T-cell (primary cell): ENCODE measurements around the gene ABCC9. TPM values are rescaled to one million over a fixed set of nuclear protein-coding genes. Genes with fewer than 3 reads are reported as not detected.
"Not testable (repeated sequence)": the region's sequence is repeated elsewhere in the genome, so short reads cannot be mapped to it uniquely, and the experiment has no call there.

Experiments used
- ATAC-seq, 4 experiments: fragments of 200-7000 bp in 3 of 4; fragments of 150-1000 bp in 1 of 4; cut with Tn5 transposase; replicated peaks in 1 of 4; 1 replicate in 3 of 4; 2 replicates in 1 of 4; pipeline ENCODE4 v1.10.0; 2021; ENCODE audit warnings: moderate library complexity in 3 of 4, mild to moderate bottlenecking in 2 of 4, moderate number of reproducible peaks in 1 of 4
- CTCF ChIA-PET, 2 donors: fragments of 300-600 bp; sonication (Branson Sonifier 250); formaldehyde crosslinking; loops; one replicate each; lab custom pipeline; 2022; ENCODE audit warnings: antibody characterized with exemption in 2 of 2; lab: Charles Lee
- POLR2A ChIA-PET, 2 donors: fragments of 300-600 bp; sonication (Branson Sonifier 250); formaldehyde crosslinking; loops; one replicate each; lab custom pipeline; 2022; ENCODE audit warnings: antibody characterized with exemption in 2 of 2; lab: Charles Lee
- DNase-seq, 35 experiments: peaks; one replicate each; pipeline versions ENCODE4 v3.0.0 to v3.0.0-alpha.2; 2013 to 2023
- H3K27ac ChIP-seq: one replicate; pipeline ENCODE4 v1.5.1; 2013; ENCODE audit warnings: low read length
- H3K27me3 ChIP-seq, 2 experiments: replicated peaks in 1 of 2; 1 replicate in 1 of 2; 2 replicates in 1 of 2; pipeline versions ENCODE4 v1.6.1 to v1.7.0; 2013; ENCODE audit warnings: low read length in 1 of 2, mixed read lengths in 1 of 2; ENCODE audit not compliant: control insufficient read depth in 2 of 2, insufficient read depth in 2 of 2; ENCODE audit errors: extremely low read depth in 1 of 2
- H3K36me3 ChIP-seq, 2 donors: 1 replicate in 1 of 2; 2 replicates in 1 of 2; pipeline versions ENCODE4 v1.6.1 to v1.7.0; 2013; ENCODE audit warnings: low read length in 1 of 2; ENCODE audit not compliant: control insufficient read depth in 2 of 2, insufficient read depth in 1 of 2; ENCODE audit errors: extremely low read depth in 1 of 2
- H3K4me1 ChIP-seq, 2 experiments: 1 replicate in 1 of 2; 2 replicates in 1 of 2; pipeline versions ENCODE4 v1.6.1 to v1.7.0; 2013; ENCODE audit warnings: low read length in 2 of 2, mixed read lengths in 1 of 2; ENCODE audit not compliant: insufficient read depth in 2 of 2, control insufficient read depth in 1 of 2; ENCODE audit errors: extremely low read depth in 1 of 2
- H3K4me3 ChIP-seq, 2 donors: 1 replicate in 1 of 2; 2 replicates in 1 of 2; pipeline versions ENCODE4 v1.5.1 to v1.7.0; 2013; ENCODE audit warnings: mild to moderate bottlenecking in 2 of 2, low read length in 1 of 2, moderate library complexity in 1 of 2; ENCODE audit not compliant: control insufficient read depth in 1 of 2; ENCODE audit errors: extremely low read depth in 1 of 2
- H3K9me3 ChIP-seq: 2 replicates; pipeline ENCODE4 v1.7.0; 2013
- H3K27ac Mint-ChIP-seq, 2 donors: one replicate each; pipeline ENCODE4 v1.8.0; 2020 to 2021; ENCODE audit warnings: mild to moderate bottlenecking in 2 of 2, mixed read lengths in 2 of 2
- H3K27me3 Mint-ChIP-seq, 2 donors: one replicate each; pipeline ENCODE4 v1.8.0; 2021 to 2022; ENCODE audit warnings: mixed read lengths in 2 of 2
- H3K36me3 Mint-ChIP-seq: one replicate; pipeline ENCODE4 v1.8.0; 2021; ENCODE audit warnings: mixed read lengths
- H3K4me1 Mint-ChIP-seq, 3 donors: one replicate each; pipeline ENCODE4 v1.8.0; 2020 to 2022; ENCODE audit warnings: mixed read lengths in 3 of 3, mild to moderate bottlenecking in 1 of 3
- H3K4me3 Mint-ChIP-seq, 3 donors: one replicate each; pipeline ENCODE4 v1.8.0; 2020 to 2022; ENCODE audit warnings: mild to moderate bottlenecking in 3 of 3, mixed read lengths in 3 of 3, moderate library complexity in 3 of 3
- H3K9me3 Mint-ChIP-seq, 3 donors: one replicate each; pipeline ENCODE4 v1.8.0; 2020 to 2022; ENCODE audit warnings: mixed read lengths in 3 of 3
- WGBS: methylation state at CpG from one replicate; pipeline ENCODE4 v1.1.5; 2013; ENCODE audit warnings: missing lambda C conversion rate; ENCODE audit not compliant: insufficient coverage; 5-methylcytosine and 5-hydroxymethylcytosine counted together
- total RNA-seq, 35 experiments: library from RNA in 6 of 35; stranded (reverse) in 6 of 35; fragments of 120-200 nt in 1 of 35; gene quantifications; one replicate each; pipeline versions ENCODE4 v1.2.1 to v1.2.4 and lab custom pipeline; 2013 to 2026

Gene ABCC9
- total RNA-seq, 5 donors from 2014 or later (not counting 1 experiment from before 2014, with no cell fraction given) = 0.06 to 0.10 (median 0.09) TPM; not detected in 2

- Histone ChIP-seq H3K27ac (no peak overlapping the region), H3K9me3 (peaks cover 3% of the 10 kb centered on the region), H3K36me3 (no peaks in the 10 kb centered on the region), H3K4me1 (peaks cover 0 to 6% of the 10 kb centered on the region in 2 experiments), H3K27me3 (peaks cover 20 to 23% of the 10 kb centered on the region in 2 experiments), H3K4me3 (no peak overlapping the region)
- Mint-ChIP-seq H3K27ac (no peak overlapping the region), H3K4me1 (peaks cover 17 to 21% (median 18%) of the 10 kb centered on the region in 3 donors), H3K4me3 (peak overlapping the region; percentile 55 to 71 (median 68)), H3K27me3 (peaks cover 53% of the 10 kb centered on the region in 2 donors), H3K36me3 (no peaks in the 10 kb centered on the region), H3K9me3 (peaks cover 5 to 16% (median 14%) of the 10 kb centered on the region in 3 donors)
- ATAC-seq = peak in 1 of 4 experiments; percentile 34
- ChIA-PET POLR2A (no interaction called here), CTCF (no interaction called here)
- 11% methylated on average over 44 of the region's 51 CpGs for WGBS
- no peak for DNase-seq
Observed at GRCh38 chr12:21941506-21942376, 515 bp upstream of the ABCC9 start.

GRCh38 chr12:21939435-21939834 is 1.8 kb downstream of the ABCC9 start:
- no peak for ATAC-seq

DNA sequence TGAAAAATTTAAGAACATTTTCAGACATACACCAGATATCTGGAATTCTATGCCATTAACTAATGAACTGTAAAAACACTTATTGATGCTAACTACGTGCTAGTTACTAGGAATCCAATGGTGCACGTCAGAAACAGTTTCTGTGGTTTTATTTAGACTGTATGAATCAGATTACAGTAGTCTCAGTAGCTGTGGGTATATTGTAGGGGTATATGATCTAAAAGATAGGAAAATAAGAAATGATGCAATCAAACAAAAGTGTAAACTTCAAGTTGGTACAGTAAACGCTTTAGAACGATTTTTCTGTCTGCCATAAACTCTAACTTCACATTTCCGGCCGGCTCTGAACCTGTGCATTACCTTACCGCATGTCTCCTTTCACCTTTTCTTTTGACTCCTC is 2.3 kb downstream of the ABCC9 start:
- Mint-ChIP-seq H3K4me3 (no peak overlapping the region), H3K27me3 (peaks cover 57 to 58% of the 10 kb centered on the region in 2 donors), H3K36me3 (no peaks in the 10 kb centered on the region), H3K27ac (no peak overlapping the region), H3K4me1 (peaks cover 17 to 21% (median 18%) of the 10 kb centered on the region in 3 donors), H3K9me3 (no peaks in the 10 kb centered on the region)
- DNase-seq = no peak
- H3K4me3 ChIP-seq = no peak overlapping the region
- ChIA-PET POLR2A (no interaction called here), CTCF (no interaction called here)
- WGBS = 79% methylated on average over 4 of the region's 7 CpGs
- peaks cover 0 to 6% of the 10 kb centered on the region in 2 experiments for H3K4me1 ChIP-seq
- peaks cover 2% of the 10 kb centered on the region for H3K9me3 ChIP-seq
- peaks cover 20 to 24% of the 10 kb centered on the region in 2 experiments for H3K27me3 ChIP-seq
- no peaks in the 10 kb centered on the region for H3K36me3 ChIP-seq
- no peak for ATAC-seq
- H3K27ac ChIP-seq = no peak overlapping the region

More at GRCh38 chr12:21939435-21939834, 1.8 kb downstream of the ABCC9 start:
- ChIA-PET POLR2A (no interaction called here), CTCF (no interaction called here)
- Histone ChIP-seq H3K36me3 (no peaks in the 10 kb centered on the region), H3K27me3 (peaks cover 20 to 24% of the 10 kb centered on the region in 2 experiments), H3K4me3 (no peak overlapping the region), H3K9me3 (peaks cover 2% of the 10 kb centered on the region), H3K4me1 (peaks cover 0 to 6% of the 10 kb centered on the region in 2 experiments), H3K27ac (no peak overlapping the region)
- H3K4me1 Mint-ChIP-seq = peaks cover 17 to 21% (median 18%) of the 10 kb centered on the region in 3 donors
- no peak for DNase-seq
- no peaks in the 10 kb centered on the region for H3K36me3 Mint-ChIP-seq
- no peaks in the 10 kb centered on the region for H3K9me3 Mint-ChIP-seq
- no peak overlapping the region for H3K4me3 Mint-ChIP-seq
- no peak overlapping the region for H3K27ac Mint-ChIP-seq
- no CpG with 5 or more reads among the region's 4 CpGs for WGBS
- peaks cover 58 to 59% of the 10 kb centered on the region in 2 donors for H3K27me3 Mint-ChIP-seq

GRCh38 chr12:21934173-21934572 is 7.1 kb downstream of the ABCC9 start:
- no peak overlapping the region for H3K4me3 Mint-ChIP-seq
- H3K27ac ChIP-seq = no peak overlapping the region
- DNase-seq (no peak), ATAC-seq (no peak)
- peaks cover 21 to 33% of the 10 kb centered on the region in 2 donors for H3K27me3 Mint-ChIP-seq
- no peak overlapping the region for H3K4me3 ChIP-seq
- POLR2A ChIA-PET = no interaction called here
- no peaks in the 10 kb centered on the region for H3K4me1 ChIP-seq
- no peak overlapping the region for H3K27ac Mint-ChIP-seq
- H3K27me3 ChIP-seq = peaks cover 0 to 5% of the 10 kb centered on the region in 2 experiments
- no peaks in the 10 kb centered on the region for H3K4me1 Mint-ChIP-seq
- CTCF ChIA-PET = no interaction called here
- no peaks in the 10 kb centered on the region for H3K36me3 ChIP-seq
- peaks cover 0 to 12% (median 0%) of the 10 kb centered on the region in 3 donors for H3K9me3 Mint-ChIP-seq
- H3K36me3 Mint-ChIP-seq = no peaks in the 10 kb centered on the region
- WGBS = no CpG with 5 or more reads among the region's 1 CpG
- no peaks in the 10 kb centered on the region for H3K9me3 ChIP-seq

- POLR2A ChIA-PET = interaction anchor here in 1 of 2 donors (0.7 kb wide), 1 partner anchor 10 kb away, joined by 4 read pairs; no protein-coding TSS in a partner anchor
- Mint-ChIP-seq H3K27me3 (peaks cover 16 to 28% of the 10 kb centered on the region in 2 donors), H3K36me3 (no peaks in the 10 kb centered on the region), H3K4me1 (no peaks in the 10 kb centered on the region), H3K4me3 (no peak overlapping the region), H3K27ac (no peak overlapping the region), H3K9me3 (peaks cover 0 to 12% (median 0%) of the 10 kb centered on the region in 3 donors)
- no peaks in the 10 kb centered on the region for H3K9me3 ChIP-seq
- no CpG with 5 or more reads among the region's 4 CpGs for WGBS
- CTCF ChIA-PET = no interaction called here
- DNase-seq = no peak
- peaks cover 0 to 2% of the 10 kb centered on the region in 2 experiments for H3K27me3 ChIP-seq
- no peak overlapping the region for H3K27ac ChIP-seq
- no peak overlapping the region for H3K4me3 ChIP-seq
- no peak for ATAC-seq
- no peaks in the 10 kb centered on the region for H3K4me1 ChIP-seq
- no peaks in the 10 kb centered on the region for H3K36me3 ChIP-seq
Observed at GRCh38 chr12:21933656-21934055, 7.6 kb downstream of the ABCC9 start.

- H3K27me3 Mint-ChIP-seq, H3K4me1 ChIP-seq, DNase-seq, H3K9me3 ChIP-seq, H3K4me3 ChIP-seq, H3K36me3 Mint-ChIP-seq, POLR2A ChIA-PET, H3K27me3 ChIP-seq, H3K4me3 Mint-ChIP-seq, CTCF ChIA-PET, H3K36me3 ChIP-seq, H3K27ac ChIP-seq, ATAC-seq, H3K4me1 Mint-ChIP-seq, H3K27ac Mint-ChIP-seq: not testable (repeated sequence)
- peaks cover 0 to 12% (median 0%) of the 10 kb centered on the region in 3 donors for H3K9me3 Mint-ChIP-seq
- WGBS = no CpG with 5 or more reads among the region's 1 CpG
Observed at GRCh38 chr12:21929972-21930371, 11.3 kb downstream of the ABCC9 start.
